Measurements from ENCODE around the gene PROX1. TPM values are rescaled to one million over a fixed set of nuclear protein-coding genes. Genes with fewer than 3 reads are reported as not detected.

The PROX1 gene
- total RNA-seq, 1 experiment from 2014 or later: 3.8 TPM

DNA sequence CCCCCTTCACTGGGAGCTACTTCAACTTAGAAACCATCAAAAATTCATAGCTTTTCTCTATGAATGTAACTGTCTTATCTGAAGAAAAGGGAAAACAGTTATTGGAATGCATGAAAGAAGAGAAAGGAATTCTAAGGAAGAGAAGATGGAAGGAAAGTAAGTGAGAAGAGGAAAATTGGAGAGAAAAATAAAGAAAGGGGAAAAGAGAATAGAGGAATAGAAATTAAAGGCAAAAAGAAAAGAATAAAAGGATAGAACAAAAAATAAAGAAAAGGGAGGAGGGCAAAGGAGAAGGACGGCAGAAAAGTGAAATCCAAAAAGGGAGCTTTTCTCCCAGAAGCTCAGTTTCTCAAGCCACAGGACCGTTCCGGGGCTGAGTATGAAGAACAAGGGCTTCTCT is 9.9 kb upstream of the PROX1 start:
- Mint-ChIP-seq H3K27me3 (ENCODE audit: low read depth) (peaks cover 74% of the 10 kb centered on the region), H3K36me3 (no peaks in the 10 kb centered on the region), H3K4me3 (no peak overlapping the region; the same call in 1 of the 2 replicates), H3K27ac (no peak overlapping the region), H3K4me1 (peaks cover 49% of the 10 kb centered on the region), H3K9me3 (no peaks in the 10 kb centered on the region)
- CTCF ChIA-PET: interaction anchor here (0.8 to 1.3 kb wide), 4 partner anchors 10 to 603 kb away, joined by 3 to 5 read pairs (median 4); partner anchors contain the start of gene PROX1
- DNase-seq (ENCODE audit: low spot score) (no peak), ATAC-seq (no peak)
- TF ChIP-seq, protein P1, sequence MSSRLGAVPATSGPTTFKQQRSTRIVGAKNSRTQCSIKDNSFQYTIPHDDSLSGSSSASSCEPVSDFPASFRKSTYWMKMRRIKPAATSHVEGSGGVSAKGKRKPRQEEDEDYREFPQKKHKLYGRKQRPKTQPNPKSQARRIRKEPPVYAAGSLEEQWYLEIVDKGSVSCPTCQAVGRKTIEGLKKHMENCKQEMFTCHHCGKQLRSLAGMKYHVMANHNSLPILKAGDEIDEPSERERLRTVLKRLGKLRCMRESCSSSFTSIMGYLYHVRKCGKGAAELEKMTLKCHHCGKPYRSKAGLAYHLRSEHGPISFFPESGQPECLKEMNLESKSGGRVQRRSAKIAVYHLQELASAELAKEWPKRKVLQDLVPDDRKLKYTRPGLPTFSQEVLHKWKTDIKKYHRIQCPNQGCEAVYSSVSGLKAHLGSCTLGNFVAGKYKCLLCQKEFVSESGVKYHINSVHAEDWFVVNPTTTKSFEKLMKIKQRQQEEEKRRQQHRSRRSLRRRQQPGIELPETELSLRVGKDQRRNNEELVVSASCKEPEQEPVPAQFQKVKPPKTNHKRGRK (CRISPR knock-in tag; IDR thresholded peaks at IDR 0.05; ENCODE audit: borderline replicate concordance): peak; percentile 48; the same call in 1 of the 2 replicates
- TF ChIP-seq, protein P2, sequence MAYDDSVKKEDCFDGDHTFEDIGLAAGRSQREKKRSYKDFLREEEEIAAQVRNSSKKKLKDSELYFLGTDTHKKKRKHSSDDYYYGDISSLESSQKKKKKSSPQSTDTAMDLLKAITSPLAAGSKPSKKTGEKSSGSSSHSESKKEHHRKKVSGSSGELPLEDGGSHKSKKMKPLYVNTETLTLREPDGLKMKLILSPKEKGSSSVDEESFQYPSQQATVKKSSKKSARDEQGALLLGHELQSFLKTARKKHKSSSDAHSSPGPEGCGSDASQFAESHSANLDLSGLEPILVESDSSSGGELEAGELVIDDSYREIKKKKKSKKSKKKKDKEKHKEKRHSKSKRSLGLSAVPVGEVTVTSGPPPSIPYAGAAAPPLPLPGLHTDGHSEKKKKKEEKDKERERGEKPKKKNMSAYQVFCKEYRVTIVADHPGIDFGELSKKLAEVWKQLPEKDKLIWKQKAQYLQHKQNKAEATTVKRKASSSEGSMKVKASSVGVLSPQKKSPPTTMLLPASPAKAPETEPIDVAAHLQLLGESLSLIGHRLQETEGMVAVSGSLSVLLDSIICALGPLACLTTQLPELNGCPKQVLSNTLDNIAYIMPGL (CRISPR knock-in tag; IDR thresholded peaks at IDR 0.05): no peak
- POLR2A ChIA-PET: interaction anchor here (0.8 kb wide), 1 partner anchor 11 kb away, joined by 3 read pairs; no protein-coding TSS in a partner anchor

DNA sequence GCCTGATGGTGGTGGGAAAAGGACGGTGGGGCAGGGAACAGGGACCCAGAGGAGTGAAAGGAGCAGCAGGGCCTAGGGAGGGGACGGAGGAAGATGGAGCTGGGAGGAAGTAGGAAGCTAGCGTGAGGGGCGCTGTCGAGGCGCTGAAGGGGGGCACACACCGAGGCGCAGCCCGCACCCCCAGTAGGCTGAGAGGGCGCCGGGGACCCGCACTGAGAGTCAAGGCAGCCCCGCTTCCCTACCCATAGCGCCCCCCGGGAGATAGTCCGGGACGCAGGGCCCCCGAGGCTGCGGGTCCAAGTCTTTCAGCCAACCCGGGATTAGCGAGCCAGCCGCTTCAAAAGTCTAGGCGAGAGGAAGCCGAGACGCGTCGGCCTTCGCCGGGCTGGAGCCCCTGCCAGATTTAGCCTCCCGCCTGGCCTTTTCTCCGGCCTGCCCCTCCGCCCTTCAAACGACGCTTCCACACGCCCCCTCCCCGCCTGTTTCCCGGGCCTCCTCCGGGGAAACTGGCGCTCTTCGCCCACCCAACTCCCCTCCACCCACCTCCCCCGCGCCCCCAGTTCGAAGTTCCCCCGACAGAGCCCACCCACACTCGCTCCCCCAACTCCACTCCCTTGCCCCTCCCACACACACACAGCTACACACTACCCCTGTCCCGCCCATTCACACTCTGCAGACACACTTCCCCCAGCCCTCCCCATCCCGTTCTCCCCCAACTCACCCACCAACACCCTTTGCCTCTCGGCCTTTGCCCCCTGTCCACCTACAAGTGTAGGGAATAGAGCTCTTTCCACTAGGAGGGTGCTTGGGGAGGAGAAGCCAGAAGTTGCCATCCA is 7.8 kb upstream of the PROX1 start:
- DNase-seq (ENCODE audit: low spot score) (peak; percentile 63), ATAC-seq (peak; percentile 67)
- Mint-ChIP-seq H3K4me3 (peak overlapping the region; percentile 80), H3K27ac (no peak overlapping the region), H3K36me3 (no peaks in the 10 kb centered on the region), H3K9me3 (no peaks in the 10 kb centered on the region), H3K4me1 (peaks cover 65% of the 10 kb centered on the region), H3K27me3 (ENCODE audit: low read depth) (peaks cover 95% of the 10 kb centered on the region)
- ChIA-PET POLR2A (interaction anchor here (0.6 to 1.0 kb wide), 2 partner anchors 8 to 1170 kb away, joined by 3 read pairs; partner anchors contain the start of gene PROX1), CTCF (interaction anchor here (0.6 to 2.3 kb wide), 7 partner anchors 10 to 310 kb away, joined by 3 to 15 read pairs (median 4); no protein-coding TSS in a partner anchor)
- TF ChIP-seq SMAD3 (CRISPR knock-in tag; IDR thresholded peaks at IDR 0.05; ENCODE audit: borderline replicate concordance): no peak
- no peak for TF ChIP-seq ZNF219 (CRISPR knock-in tag; IDR thresholded peaks at IDR 0.05; ENCODE audit: borderline replicate concordance)
- TF ChIP-seq CBFB (CRISPR knock-in tag; IDR thresholded peaks at IDR 0.05; ENCODE audit: low read depth): 0 out of 2 replicates have a peak, but pooled peaks have one; percentile 46
- peak; percentile 60; the same call in 1 of the 2 replicates for TF ChIP-seq ETV6 (CRISPR knock-in tag; IDR thresholded peaks at IDR 0.05)
- TF ChIP-seq ATF1 (CRISPR knock-in tag; IDR thresholded peaks at IDR 0.05): no peak
- no peak for TF ChIP-seq TCF7 (CRISPR knock-in tag; IDR thresholded peaks at IDR 0.05; ENCODE audit: low read depth)
- TF ChIP-seq, protein P3, sequence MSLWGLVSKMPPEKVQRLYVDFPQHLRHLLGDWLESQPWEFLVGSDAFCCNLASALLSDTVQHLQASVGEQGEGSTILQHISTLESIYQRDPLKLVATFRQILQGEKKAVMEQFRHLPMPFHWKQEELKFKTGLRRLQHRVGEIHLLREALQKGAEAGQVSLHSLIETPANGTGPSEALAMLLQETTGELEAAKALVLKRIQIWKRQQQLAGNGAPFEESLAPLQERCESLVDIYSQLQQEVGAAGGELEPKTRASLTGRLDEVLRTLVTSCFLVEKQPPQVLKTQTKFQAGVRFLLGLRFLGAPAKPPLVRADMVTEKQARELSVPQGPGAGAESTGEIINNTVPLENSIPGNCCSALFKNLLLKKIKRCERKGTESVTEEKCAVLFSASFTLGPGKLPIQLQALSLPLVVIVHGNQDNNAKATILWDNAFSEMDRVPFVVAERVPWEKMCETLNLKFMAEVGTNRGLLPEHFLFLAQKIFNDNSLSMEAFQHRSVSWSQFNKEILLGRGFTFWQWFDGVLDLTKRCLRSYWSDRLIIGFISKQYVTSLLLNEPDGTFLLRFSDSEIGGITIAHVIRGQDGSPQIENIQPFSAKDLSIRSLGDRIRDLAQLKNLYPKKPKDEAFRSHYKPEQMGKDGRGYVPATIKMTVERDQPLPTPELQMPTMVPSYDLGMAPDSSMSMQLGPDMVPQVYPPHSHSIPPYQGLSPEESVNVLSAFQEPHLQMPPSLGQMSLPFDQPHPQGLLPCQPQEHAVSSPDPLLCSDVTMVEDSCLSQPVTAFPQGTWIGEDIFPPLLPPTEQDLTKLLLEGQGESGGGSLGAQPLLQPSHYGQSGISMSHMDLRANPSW (CRISPR knock-in tag; conservative IDR thresholded peaks at IDR 0.05; ENCODE audit: low read depth): no peak
- 0 out of 2 replicates have a peak, but pooled peaks have one; percentile 15 for TF ChIP-seq TP53 (CRISPR knock-in tag; IDR thresholded peaks at IDR 0.05)

DNA sequence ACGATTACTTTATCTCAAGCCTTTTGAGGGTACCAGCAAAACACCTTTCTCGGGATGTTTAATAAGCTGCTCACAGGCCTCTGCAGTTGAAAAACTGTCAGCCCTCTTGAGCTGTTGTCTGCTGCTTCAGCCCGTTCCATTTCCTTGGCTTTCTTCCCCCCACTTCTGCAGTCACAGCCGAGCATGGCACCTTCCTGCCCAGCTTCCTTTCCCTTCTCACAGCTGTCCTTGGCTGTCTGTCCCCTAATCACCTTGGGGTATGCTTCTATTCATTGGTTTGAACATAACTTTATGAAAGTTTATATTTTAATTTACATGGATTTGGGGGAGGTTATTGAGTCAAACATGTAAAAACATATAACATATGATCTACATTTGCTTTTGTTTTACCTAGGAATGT is 6.9 kb upstream of the PROX1 start:
- H3K27ac Mint-ChIP-seq: no peak overlapping the region
- peaks cover 69% of the 10 kb centered on the region for H3K4me1 Mint-ChIP-seq
- CTCF ChIA-PET: interaction anchor here (0.6 to 2.3 kb wide), 5 partner anchors 9 to 142 kb away, joined by 3 to 15 read pairs (median 4); no protein-coding TSS in a partner anchor
- no peak for ATAC-seq
- H3K4me3 Mint-ChIP-seq: peak overlapping the region; percentile 80
- TF ChIP-seq, protein P4, sequence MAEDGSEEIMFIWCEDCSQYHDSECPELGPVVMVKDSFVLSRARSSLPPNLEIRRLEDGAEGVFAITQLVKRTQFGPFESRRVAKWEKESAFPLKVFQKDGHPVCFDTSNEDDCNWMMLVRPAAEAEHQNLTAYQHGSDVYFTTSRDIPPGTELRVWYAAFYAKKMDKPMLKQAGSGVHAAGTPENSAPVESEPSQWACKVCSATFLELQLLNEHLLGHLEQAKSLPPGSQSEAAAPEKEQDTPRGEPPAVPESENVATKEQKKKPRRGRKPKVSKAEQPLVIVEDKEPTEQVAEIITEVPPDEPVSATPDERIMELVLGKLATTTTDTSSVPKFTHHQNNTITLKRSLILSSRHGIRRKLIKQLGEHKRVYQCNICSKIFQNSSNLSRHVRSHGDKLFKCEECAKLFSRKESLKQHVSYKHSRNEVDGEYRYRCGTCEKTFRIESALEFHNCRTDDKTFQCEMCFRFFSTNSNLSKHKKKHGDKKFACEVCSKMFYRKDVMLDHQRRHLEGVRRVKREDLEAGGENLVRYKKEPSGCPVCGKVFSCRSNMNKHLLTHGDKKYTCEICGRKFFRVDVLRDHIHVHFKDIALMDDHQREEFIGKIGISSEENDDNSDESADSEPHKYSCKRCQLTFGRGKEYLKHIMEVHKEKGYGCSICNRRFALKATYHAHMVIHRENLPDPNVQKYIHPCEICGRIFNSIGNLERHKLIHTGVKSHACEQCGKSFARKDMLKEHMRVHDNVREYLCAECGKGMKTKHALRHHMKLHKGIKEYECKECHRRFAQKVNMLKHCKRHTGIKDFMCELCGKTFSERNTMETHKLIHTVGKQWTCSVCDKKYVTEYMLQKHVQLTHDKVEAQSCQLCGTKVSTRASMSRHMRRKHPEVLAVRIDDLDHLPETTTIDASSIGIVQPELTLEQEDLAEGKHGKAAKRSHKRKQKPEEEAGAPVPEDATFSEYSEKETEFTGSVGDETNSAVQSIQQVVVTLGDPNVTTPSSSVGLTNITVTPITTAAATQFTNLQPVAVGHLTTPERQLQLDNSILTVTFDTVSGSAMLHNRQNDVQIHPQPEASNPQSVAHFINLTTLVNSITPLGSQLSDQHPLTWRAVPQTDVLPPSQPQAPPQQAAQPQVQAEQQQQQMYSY (CRISPR knock-in tag; IDR thresholded peaks at IDR 0.05): peak; percentile 70
- TF ChIP-seq, protein P5, sequence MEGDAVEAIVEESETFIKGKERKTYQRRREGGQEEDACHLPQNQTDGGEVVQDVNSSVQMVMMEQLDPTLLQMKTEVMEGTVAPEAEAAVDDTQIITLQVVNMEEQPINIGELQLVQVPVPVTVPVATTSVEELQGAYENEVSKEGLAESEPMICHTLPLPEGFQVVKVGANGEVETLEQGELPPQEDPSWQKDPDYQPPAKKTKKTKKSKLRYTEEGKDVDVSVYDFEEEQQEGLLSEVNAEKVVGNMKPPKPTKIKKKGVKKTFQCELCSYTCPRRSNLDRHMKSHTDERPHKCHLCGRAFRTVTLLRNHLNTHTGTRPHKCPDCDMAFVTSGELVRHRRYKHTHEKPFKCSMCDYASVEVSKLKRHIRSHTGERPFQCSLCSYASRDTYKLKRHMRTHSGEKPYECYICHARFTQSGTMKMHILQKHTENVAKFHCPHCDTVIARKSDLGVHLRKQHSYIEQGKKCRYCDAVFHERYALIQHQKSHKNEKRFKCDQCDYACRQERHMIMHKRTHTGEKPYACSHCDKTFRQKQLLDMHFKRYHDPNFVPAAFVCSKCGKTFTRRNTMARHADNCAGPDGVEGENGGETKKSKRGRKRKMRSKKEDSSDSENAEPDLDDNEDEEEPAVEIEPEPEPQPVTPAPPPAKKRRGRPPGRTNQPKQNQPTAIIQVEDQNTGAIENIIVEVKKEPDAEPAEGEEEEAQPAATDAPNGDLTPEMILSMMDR (IDR thresholded peaks at IDR 0.05): no peak
- no peaks in the 10 kb centered on the region for H3K9me3 Mint-ChIP-seq
- POLR2A ChIA-PET: interaction anchor here (0.6 kb wide), 1 partner anchor 1171 kb away, joined by 3 read pairs; no protein-coding TSS in a partner anchor
- peaks cover 99% of the 10 kb centered on the region for H3K27me3 Mint-ChIP-seq (ENCODE audit: low read depth)
- no peak for DNase-seq (ENCODE audit: low spot score)
- H3K36me3 Mint-ChIP-seq: no peaks in the 10 kb centered on the region

Data from WTC11 (cell line).